HG03066 (cell line): ENCODE results near the gene LYZ.
"Not testable (repeated sequence)": the region's sequence is repeated elsewhere in the genome, so short reads cannot be mapped to it uniquely, and the experiment has no call there.

Experiments
- ATAC-seq: cut with Tn5 transposase; IDR thresholded peaks from one replicate; pipeline ENCODE4 v1.9.1; 2021; ENCODE audit warnings: low read depth; ENCODE audit not compliant: unreplicated experiment

Gene LYZ

DNA sequence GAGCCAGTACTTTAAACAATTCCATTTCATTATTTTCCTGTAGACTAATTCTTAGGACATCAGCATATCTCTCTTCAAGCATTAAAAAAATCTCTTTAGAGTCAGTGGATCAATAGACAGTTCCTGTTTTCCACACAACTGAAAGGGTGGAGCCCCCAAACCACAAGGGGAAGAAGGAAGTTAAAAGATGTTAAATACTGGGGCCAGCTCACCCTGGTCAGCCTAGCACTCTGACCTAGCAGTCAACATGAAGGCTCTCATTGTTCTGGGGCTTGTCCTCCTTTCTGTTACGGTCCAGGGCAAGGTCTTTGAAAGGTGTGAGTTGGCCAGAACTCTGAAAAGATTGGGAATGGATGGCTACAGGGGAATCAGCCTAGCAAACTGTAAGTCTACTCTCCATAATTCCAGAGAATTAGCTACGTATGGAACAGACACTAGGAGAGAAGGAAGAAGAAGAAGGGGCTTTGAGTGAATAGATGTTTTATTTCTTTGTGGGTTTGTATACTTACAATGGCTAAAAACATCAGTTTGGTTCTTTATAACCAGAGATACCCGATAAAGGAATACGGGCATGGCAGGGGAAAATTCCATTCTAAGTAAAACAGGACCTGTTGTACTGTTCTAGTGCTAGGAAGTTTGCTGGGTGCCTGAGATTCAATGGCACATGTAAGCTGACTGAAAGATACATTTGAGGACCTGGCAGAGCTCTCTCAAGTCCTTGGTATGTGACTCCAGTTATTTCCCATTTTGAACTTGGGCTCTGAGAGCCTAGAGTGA, at the start of gene LYZ:
Gene LYZ (plus strand): TSS at position 220 of the 777 bp plus-strand sequence. CDS start 28 bp downstream, at position 248.
- no peak for ATAC-seq

DNA sequence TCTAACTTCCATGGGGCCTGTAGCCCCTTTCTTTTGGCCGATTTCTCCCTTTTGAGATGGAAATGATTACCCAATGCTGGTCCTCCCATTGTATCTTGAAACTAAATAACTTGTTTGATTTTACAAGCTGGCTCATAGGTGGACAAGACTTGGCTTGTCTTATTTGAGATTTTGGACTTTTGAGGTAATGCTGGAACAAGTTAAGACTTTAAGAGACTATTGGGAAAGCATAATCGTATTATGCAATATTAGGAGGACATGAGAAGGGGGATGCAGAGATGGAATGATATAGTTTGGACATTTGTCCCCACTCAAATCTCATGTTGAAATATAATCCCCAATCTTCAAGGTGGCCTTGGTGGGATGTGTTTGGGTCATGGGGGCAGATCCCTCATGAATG, 49.2 kb upstream of the LYZ start:
- no peak for ATAC-seq

- no peak for ATAC-seq
Measured at GRCh38 chr12:69304284-69304683, 43.9 kb upstream of the LYZ start.

GRCh38 chr12:69309461-69309860, 38.7 kb upstream of the LYZ start:
- no peak for ATAC-seq

DNA sequence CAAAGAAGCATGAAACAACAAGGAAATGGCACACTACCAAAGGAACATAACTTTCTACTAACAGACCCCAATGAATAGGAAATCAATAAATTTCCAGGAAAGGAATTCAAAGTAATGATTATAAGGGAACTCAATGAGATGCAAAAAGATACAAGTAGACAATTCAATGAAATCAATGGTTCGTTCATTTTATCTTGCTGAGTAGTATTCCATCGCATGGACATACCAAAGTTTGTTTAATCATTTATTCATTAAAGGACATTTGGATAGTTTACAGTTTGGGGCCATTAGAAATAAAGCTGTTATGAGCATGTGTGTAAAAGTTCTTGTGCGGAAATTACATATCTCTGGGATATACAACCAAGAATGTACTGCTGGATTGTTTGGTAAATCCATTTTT, 35.0 kb upstream of the LYZ start:
- ATAC-seq = no peak

GRCh38 chr12:69316784-69317183, 31.4 kb upstream of the LYZ start:
- ATAC-seq = not testable (repeated sequence)

DNA sequence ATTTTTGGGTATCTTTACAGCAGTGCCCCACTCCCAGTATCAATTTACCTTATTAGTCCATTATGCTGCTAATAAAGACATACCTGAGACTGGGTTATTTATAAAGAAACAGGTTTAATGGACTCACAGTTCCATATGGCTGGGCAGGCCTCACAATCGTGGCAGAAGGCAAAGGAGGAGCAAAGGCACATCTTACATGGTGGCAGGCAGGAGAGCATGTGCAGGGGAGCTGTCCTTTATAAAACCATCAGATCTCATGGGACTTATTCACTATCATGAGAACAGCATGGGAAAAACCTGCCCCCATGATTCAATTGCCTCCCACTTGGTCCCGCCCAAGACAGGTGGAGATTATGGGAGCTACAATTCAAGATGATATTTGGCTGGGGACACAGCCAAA, 30.9 kb upstream of the LYZ start:
- not testable (repeated sequence) for ATAC-seq

- no peak for ATAC-seq
Measured at GRCh38 chr12:69318225-69318624, 30.0 kb upstream of the LYZ start.

GRCh38 chr12:69321351-69321750, 26.8 kb upstream of the LYZ start:
- ATAC-seq = no peak

DNA sequence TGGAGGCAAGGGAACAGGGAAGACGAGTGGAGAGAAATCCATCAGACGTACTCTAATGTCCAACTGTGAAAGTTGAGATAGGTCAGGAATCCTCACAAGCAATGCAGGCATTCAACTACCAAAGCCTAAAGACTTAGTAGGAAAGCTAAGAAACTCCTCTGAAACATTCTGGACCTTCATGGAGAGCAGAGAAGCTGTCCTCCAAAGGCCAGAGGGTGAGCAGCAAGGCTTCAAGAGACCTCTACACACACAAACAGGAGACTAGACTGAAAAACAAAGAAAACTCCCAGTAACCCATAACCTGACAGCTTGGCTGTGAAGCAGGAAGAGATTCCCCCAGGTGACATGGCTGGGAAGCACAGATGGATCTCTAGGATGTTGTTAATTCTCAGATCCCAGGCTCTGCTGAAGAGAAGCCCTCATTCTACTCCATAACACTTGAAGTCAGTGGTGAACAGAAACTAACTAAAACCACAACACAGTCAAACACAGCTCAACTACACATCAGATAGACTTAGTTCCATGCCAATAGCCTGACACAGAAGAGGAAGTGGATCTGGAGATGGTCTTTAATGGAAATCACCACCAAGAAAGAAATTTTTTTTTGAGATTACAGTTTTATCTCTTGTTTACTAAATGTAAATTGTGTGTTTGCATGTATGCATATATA, 23.2 kb upstream of the LYZ start:
- peak; percentile 91 for ATAC-seq

DNA sequence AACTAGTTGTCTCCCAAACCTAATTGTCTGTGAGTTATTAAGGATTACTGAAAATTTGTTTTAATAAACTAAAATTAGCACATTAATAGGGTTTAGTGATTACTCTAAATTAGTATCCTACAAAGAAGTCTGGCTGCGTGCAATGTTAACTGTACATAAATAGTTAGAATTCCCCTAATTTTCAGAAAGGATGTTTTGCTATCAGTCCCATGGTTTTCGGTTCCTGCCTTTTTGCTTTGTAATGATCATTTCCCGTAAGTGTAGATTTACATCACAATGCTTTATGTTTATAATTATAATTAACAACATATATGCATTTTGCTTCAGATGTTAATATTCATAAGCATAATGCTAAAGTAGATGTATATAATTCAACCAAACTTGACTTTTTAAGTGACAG, 19.8 kb upstream of the LYZ start:
- no peak for ATAC-seq

GRCh38 chr12:69329669-69330428, 18.3 kb upstream of the LYZ start:
- ATAC-seq = no peak

DNA sequence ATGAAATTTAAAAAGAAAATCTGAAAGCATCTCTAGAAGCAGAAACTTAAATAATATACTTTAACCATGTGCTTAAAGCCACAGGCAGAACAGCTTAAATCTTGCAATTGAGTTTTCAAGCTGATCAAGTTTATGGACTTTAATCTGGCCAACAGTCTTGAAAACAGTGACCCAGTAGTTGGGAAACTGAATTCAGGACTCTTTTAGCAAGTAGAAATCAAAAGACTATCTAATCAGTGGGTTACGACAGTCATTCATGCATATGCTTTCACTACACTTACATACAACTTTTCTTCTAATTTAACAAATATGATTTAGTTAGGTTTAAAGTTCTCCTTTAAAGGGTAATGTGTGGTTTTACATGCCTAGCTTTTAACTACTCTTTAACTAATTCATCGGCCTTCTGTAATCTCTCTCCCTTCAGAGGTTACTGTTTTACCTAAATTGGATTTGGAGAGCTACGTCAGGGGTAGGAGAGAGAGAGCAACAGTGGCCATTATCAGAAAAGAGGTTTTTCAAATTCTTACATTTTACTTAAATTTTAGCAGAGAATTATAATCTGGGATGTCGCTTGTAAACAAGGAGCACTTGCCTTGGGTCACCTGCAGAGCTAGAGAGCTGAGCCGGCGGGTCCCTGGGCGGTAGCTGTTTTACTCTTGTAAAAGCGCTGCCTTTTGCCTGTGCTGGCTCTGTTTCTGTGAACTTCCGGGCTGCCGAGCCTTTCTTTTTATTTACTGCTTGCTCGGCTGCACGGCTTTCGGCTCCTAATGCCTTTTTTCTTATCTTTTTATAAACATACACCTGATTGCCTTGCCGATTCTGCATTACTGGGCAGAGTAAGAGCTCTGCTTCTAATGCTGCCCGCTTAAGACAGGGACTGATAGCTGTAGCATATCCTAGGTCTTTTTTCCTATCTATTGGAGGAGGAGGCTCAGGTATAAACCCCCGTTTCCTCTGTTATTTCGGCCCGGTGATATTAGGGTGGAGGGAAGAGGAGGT, 17.4 kb upstream of the LYZ start:
- peak; percentile 90 for ATAC-seq

DNA sequence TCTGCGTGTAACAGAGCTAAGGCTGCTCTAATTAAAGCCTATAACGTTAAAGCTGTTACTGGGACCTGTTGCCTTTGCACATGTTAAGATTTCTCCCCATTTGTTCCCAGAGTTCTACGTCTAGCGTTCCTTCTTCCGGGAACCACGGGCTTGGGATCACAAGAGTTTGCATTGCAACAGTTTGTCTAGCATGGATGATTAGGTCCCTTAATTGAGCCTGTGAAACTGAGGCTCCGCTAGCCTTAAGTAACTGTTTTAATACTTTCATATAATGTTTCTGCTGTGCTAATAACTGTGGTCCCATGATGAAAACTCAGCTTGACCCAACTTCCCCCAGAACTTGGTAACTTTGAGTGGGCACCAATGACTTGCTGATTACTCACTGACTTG, 16.7 kb upstream of the LYZ start:
- ATAC-seq = no peak

DNA sequence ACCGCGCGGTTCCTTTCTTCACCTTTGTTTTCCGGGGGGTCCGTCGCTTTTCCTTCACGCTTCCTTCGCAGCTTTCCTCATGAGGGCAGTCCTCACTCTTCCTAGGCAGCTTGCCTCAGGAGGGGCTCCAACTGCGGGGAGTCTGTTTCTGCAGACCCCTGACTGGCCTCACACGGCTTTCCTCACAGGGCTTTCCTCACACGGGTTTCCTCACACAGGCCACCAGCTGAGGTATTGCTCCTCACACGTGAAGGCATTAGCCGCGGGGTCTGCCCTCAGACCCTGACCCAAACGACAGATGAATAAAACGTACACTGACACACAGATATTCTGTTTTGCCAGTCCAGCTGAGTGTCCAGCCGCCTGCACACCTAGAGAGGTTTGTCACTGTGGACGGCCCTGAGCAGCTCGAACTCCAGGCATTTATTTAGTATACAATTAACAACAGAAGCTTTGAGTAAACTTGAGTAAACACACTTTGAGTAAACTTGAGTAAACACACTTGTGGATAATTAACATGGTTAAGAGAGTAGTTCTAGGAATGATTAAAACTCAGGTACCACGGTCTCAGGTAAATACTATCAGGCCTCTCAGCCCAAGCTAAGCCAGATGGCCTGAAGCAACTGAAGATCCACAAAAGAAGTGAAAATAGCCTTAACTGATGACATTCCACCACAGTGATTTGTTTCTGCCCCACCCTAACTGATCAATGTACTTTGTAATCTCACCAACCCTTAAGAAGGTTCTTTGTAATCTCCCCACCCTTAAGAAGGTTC, 16.1 kb upstream of the LYZ start:
- ATAC-seq = no peak

DNA sequence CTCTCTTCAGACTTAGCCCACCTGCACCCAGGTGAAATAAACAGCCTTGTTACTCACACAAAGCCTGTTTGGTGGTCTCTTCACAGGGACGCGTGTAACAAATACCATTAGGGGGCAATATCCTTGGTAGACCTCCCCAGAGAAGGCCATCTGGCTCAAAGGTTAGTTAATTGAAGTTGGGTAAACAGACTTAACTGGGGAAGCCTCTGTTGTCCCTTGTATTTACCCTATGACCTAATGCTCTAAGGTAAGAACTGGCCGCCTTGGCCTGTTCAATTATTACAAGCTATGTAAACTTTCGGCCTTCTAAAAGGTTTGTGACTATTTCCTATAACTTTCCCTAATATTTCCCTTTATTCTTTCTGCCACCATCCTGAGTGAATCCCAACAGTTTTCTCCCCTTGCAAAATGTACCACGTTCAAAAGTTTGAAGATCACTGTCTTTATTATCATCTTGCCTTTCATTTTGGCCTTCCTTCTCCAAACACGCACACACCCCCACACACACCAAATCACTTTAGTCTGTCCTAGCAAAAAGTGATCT, 15.3 kb upstream of the LYZ start:
- no peak for ATAC-seq

GRCh38 chr12:69334158-69334557, 14.0 kb upstream of the LYZ start:
- ATAC-seq = no peak

DNA sequence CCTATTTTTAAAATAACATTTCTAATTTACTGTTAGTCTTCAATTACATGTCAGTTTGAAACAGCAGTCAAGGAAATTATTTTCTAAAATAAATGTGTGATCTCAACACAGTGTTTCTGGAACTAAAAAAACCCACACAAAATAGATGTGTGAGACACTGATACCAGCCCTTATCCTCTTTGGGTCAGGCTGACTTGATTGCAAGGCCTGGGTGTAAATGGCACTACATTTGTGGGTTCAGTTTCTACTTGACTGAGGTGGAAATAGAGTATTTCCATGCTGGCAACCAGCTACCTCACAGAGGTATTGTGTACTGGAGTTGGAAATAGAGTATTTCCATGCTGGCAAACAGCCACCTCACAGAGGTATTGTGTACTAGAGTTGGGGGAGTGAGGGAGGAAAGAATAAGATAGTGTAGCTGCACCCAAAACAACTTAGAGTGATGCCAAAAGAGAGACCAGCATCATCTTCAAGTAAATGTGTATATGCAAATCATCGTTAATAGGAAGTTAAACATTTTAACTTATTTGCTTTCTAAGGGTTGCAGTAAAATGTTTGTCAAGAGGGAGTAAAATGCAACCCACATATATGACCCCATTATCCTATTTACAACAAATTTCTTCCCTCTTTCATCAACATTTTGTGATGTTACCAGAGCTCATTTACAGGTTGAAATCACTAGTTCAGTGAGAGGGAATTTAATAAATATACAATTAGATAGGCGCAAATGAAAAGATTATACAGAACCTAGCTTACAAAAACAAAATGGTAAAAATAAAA, 10.7 kb upstream of the LYZ start:
- no peak for ATAC-seq
